Mesendoderm (in vitro differentiated cells): Measurements from ENCODE around the gene DMPK.
A peak's percentile ranks its signal among the peaks of the same experiment; 100 is the strongest.

Source experiments
- DNase-seq: peaks from one replicate; pipeline ENCODE4 v3.0.0; 2013
- H2AK5ac ChIP-seq: 2 replicates; pipeline ENCODE4 v1.6.1; 2013; ENCODE audit warnings: low read length, inconsistent platforms
- H2BK120ac ChIP-seq: 2 replicates; pipeline ENCODE4 v1.6.1; 2013; ENCODE audit warnings: low read depth, mild to moderate bottlenecking, low read length, moderate library complexity, mixed read lengths
- H2BK15ac ChIP-seq: replicated peaks from 2 replicates; pipeline ENCODE4 v1.6.1; 2013; ENCODE audit warnings: low read depth, mild to moderate bottlenecking, moderate library complexity
- H2BK5ac ChIP-seq: 2 replicates; pipeline ENCODE4 v1.6.1; 2013; ENCODE audit warnings: low read length, inconsistent platforms
- H3K18ac ChIP-seq: 2 replicates; pipeline ENCODE4 v1.6.1; 2013; ENCODE audit warnings: mild to moderate bottlenecking, low read length, mixed read lengths
- H3K23ac ChIP-seq: one replicate; pipeline ENCODE4 v1.6.1; 2013; ENCODE audit warnings: low read length
- H3K27ac ChIP-seq: 2 replicates; pipeline ENCODE4 v1.5.1; 2013; ENCODE audit warnings: low read depth, mild to moderate bottlenecking, inconsistent platforms, low read length, moderate library complexity
- H3K27me3 ChIP-seq: 2 replicates; pipeline ENCODE4 v1.6.1; 2013; ENCODE audit warnings: low read length, control low read depth, mild to moderate bottlenecking, inconsistent platforms; ENCODE audit not compliant: insufficient read depth, poor library complexity
- H3K36me3 ChIP-seq: 2 replicates; pipeline ENCODE4 v1.6.1; 2013; ENCODE audit warnings: low read length, inconsistent platforms; ENCODE audit not compliant: control insufficient read depth, insufficient read depth
- H3K4ac ChIP-seq: one replicate; pipeline ENCODE4 v1.6.1; 2013; ENCODE audit warnings: low read depth, mild to moderate bottlenecking, low read length, moderate library complexity
- H3K4me1 ChIP-seq: 2 replicates; pipeline ENCODE4 v1.6.1; 2013; ENCODE audit warnings: low read depth, low read length, inconsistent platforms; ENCODE audit not compliant: control insufficient read depth
- H3K4me2 ChIP-seq: 2 replicates; pipeline ENCODE4 v1.6.1; 2013; ENCODE audit warnings: low read length
- H3K4me3 ChIP-seq: 2 replicates; pipeline ENCODE4 v1.5.1; 2013; ENCODE audit warnings: mild to moderate bottlenecking, low read length
- H3K56ac ChIP-seq: one replicate; pipeline ENCODE4 v1.6.1; 2013; ENCODE audit warnings: low read length
- H3K79me1 ChIP-seq: 2 replicates; pipeline ENCODE4 v1.6.1; 2013; ENCODE audit warnings: low read length, inconsistent platforms
- H3K79me2 ChIP-seq: 2 replicates; pipeline ENCODE4 v1.6.1; 2013; ENCODE audit warnings: mild to moderate bottlenecking, low read length; ENCODE audit not compliant: control insufficient read depth, insufficient read depth
- H3K9ac ChIP-seq: 2 replicates; pipeline ENCODE4 v1.6.1; 2013; ENCODE audit warnings: low read length, inconsistent platforms
- H4K5ac ChIP-seq: one replicate; pipeline ENCODE4 v1.6.1; 2013; ENCODE audit warnings: low read length
- H4K8ac ChIP-seq: one replicate; pipeline ENCODE4 v1.6.1; 2013; ENCODE audit warnings: low read depth, mild to moderate bottlenecking, control low read depth, low read length, moderate library complexity
- WGBS: extraction: QIAGEN DNeasy Blood & Tissue Kit; methylation state at CpG from one replicate; pipeline ENCODE4 v1.1.7; 2013; ENCODE audit warnings: low lambda C conversion rate, missing lambda C conversion rate; ENCODE audit not compliant: insufficient coverage; ENCODE audit errors: extremely low coverage; 5-methylcytosine and 5-hydroxymethylcytosine counted together

Gene DMPK

DNA sequence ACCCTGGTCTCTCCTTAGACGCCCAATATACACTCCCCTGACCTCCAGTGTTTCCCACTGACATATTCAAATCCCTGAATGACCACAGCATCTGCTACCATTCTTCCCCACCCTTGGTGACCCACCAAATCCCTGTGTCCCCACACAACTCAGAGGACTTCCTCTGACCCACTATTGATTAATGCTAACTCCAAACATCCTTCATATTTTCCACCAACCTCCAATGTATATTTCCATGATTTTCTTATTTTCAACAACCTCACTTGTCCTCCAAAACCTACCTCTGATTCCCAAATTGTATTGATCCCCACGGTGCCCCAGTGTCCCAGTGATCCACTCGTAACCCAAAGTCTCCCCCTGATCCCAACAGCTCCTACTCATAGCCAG lies 10.9 kb upstream of the DMPK start:
- Histone ChIP-seq H3K4me1 (peaks cover 3% of the 10 kb centered on the region), H3K18ac (no peak overlapping the region), H3K79me1 (peaks cover 15% of the 10 kb centered on the region), H3K56ac (no peak overlapping the region), H2BK5ac (no peak overlapping the region), H4K8ac (no peak overlapping the region), H3K4me2 (no peak overlapping the region), H2BK120ac (no peak overlapping the region), H3K4ac (no peak overlapping the region), H4K5ac (no peak overlapping the region), H3K79me2 (peaks cover 6% of the 10 kb centered on the region), H2BK15ac (no peak overlapping the region), H3K23ac (no peak overlapping the region), H3K4me3 (no peak overlapping the region), H3K9ac (no peak overlapping the region), H3K27me3 (no peaks in the 10 kb centered on the region), H3K36me3 (peaks cover 11% of the 10 kb centered on the region), H3K27ac (no peak overlapping the region), H2AK5ac (no peak overlapping the region)
- no peak for DNase-seq
- WGBS, result no CpG with 5 or more reads among the region's 3 CpGs

DNA sequence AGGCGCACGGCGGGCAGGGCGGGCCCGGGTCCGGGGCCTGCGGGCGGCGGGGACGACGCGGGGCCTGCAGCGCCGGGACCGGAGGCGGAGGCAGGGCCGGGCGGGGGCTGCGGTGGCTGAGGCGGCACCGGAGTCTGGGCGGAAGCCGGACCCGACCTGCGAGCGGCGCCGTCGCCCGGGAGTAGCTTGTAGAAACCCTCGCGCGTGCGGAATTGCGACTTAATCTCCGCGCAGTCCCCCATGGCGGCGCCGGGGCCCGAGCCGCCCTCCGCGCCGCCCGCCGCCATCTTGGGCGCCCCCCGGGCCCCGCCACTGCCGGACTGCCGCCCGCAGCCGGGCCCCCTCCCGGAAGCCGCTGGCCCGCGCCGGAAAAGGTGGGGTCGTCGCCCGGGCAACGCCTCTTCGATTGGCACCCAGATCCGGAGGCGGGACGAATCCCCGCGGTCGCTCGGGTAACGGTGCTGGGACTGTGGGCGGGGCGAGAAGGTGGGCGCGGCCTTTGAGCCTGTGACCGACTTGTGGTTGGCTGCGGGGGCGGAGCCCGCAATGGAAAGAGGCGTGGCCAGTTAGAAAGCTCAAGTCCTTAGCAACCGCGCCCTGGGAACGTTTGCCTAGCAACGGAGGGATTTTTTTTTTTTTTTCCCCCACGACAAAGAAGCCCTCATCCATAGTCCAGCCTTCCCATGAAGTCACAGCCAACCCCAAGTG lies 10.3 kb upstream of the DMPK start, which contains the start of gene DMWD:
Gene DMWD, minus strand, starts transcription at position 376 of the 708 bp plus-strand sequence. Its CDS starts 89 bp downstream, at position 287.
- no peak within 1 kb of the TSS for H4K5ac ChIP-seq
- H3K27ac ChIP-seq, result peak within 1 kb of the TSS; percentile 66
- peak; percentile 99 for DNase-seq
- peaks cover 13% of the 10 kb centered on the region for H3K36me3 ChIP-seq
- H3K56ac ChIP-seq, result peak within 1 kb of the TSS; percentile 98
- H3K18ac ChIP-seq, result peak within 1 kb of the TSS; percentile 77
- WGBS, result no CpG with 5 or more reads among the region's 86 CpGs
- H2BK120ac ChIP-seq, result peak within 1 kb of the TSS; percentile 34
- peak within 1 kb of the TSS; percentile 94 for H3K4me3 ChIP-seq
- no peak within 1 kb of the TSS for H2BK5ac ChIP-seq
- peak within 1 kb of the TSS; percentile 85 for H3K4me2 ChIP-seq
- peaks cover 3% of the 10 kb centered on the region for H3K4me1 ChIP-seq
- peak within 1 kb of the TSS; percentile 51 for H2AK5ac ChIP-seq
- no peak within 1 kb of the TSS for H2BK15ac ChIP-seq
- H3K9ac ChIP-seq, result peak within 1 kb of the TSS; percentile 93
- peaks cover 15% of the 10 kb centered on the region for H3K79me1 ChIP-seq
- H3K79me2 ChIP-seq, result peaks cover 6% of the 10 kb centered on the region
- no peak within 1 kb of the TSS for H3K23ac ChIP-seq
- H3K4ac ChIP-seq, result peak within 1 kb of the TSS; percentile 93
- H4K8ac ChIP-seq, result peak within 1 kb of the TSS; percentile 100
- H3K27me3 ChIP-seq, result no peaks in the 10 kb centered on the region

- H3K18ac ChIP-seq, result peak overlapping the region; percentile 77
Measured at GRCh38 chr19:45791744-45792469, 9.6 kb upstream of the DMPK start.

GRCh38 chr19:45790942-45791341 lies 8.7 kb upstream of the DMPK start:
- H3K23ac ChIP-seq, result no peak overlapping the region
- H3K4me2 ChIP-seq, result no peak overlapping the region
- no peak overlapping the region for H3K4me3 ChIP-seq
- peaks cover 6% of the 10 kb centered on the region for H3K79me2 ChIP-seq
- H2BK15ac ChIP-seq, result no peak overlapping the region
- no peak overlapping the region for H3K27ac ChIP-seq
- no peak overlapping the region for H2BK120ac ChIP-seq
- H2BK5ac ChIP-seq, result no peak overlapping the region
- no peak overlapping the region for H2AK5ac ChIP-seq
- no peak for DNase-seq
- H3K27me3 ChIP-seq, result no peaks in the 10 kb centered on the region
- no peak overlapping the region for H3K4ac ChIP-seq
- no peak overlapping the region for H3K18ac ChIP-seq
- peaks cover 18% of the 10 kb centered on the region for H3K36me3 ChIP-seq
- H4K8ac ChIP-seq, result no peak overlapping the region
- no CpG with 5 or more reads among the region's 8 CpGs for WGBS
- H3K56ac ChIP-seq, result no peak overlapping the region
- H3K79me1 ChIP-seq, result peaks cover 15% of the 10 kb centered on the region
- H3K4me1 ChIP-seq, result peaks cover 3% of the 10 kb centered on the region
- no peak overlapping the region for H3K9ac ChIP-seq
- H4K5ac ChIP-seq, result no peak overlapping the region

More at GRCh38 chr19:45791744-45792469, 9.6 kb upstream of the DMPK start:
- H3K27ac ChIP-seq, result peak overlapping the region; percentile 66
- no CpG with 5 or more reads among the region's 31 CpGs for WGBS
- no peak overlapping the region for H3K23ac ChIP-seq
- H3K4me2 ChIP-seq, result peak overlapping the region; percentile 85
- peaks cover 16% of the 10 kb centered on the region for H3K36me3 ChIP-seq
- H3K9ac ChIP-seq, result peak overlapping the region; percentile 93
- no peak for DNase-seq
- peak overlapping the region; percentile 98 for H3K56ac ChIP-seq
- peak overlapping the region; percentile 94 for H3K4me3 ChIP-seq
- H3K79me2 ChIP-seq, result peaks cover 6% of the 10 kb centered on the region
- H2BK120ac ChIP-seq, result peak overlapping the region; percentile 34
- no peak overlapping the region for H4K5ac ChIP-seq
- no peak overlapping the region for H2BK5ac ChIP-seq
- peaks cover 15% of the 10 kb centered on the region for H3K79me1 ChIP-seq
- H3K4ac ChIP-seq, result peak overlapping the region; percentile 93
- peak overlapping the region; percentile 100 for H4K8ac ChIP-seq
- peak overlapping the region; percentile 51 for H2AK5ac ChIP-seq
- no peak overlapping the region for H2BK15ac ChIP-seq
- H3K27me3 ChIP-seq, result no peaks in the 10 kb centered on the region
- peaks cover 3% of the 10 kb centered on the region for H3K4me1 ChIP-seq

- Histone ChIP-seq H3K18ac (no peak overlapping the region), H3K4me1 (peaks cover 3% of the 10 kb centered on the region), H3K79me2 (peaks cover 6% of the 10 kb centered on the region), H3K56ac (no peak overlapping the region), H2BK120ac (no peak overlapping the region), H3K27me3 (no peaks in the 10 kb centered on the region), H2BK5ac (no peak overlapping the region), H3K4me3 (no peak overlapping the region), H3K27ac (no peak overlapping the region), H3K36me3 (peaks cover 18% of the 10 kb centered on the region), H3K4ac (no peak overlapping the region), H3K23ac (no peak overlapping the region), H4K8ac (no peak overlapping the region), H4K5ac (no peak overlapping the region), H2BK15ac (no peak overlapping the region), H2AK5ac (no peak overlapping the region), H3K79me1 (peaks cover 15% of the 10 kb centered on the region), H3K9ac (no peak overlapping the region), H3K4me2 (no peak overlapping the region)
- WGBS, result no CpG with 5 or more reads among the region's 15 CpGs
- DNase-seq, result no peak
Measured at GRCh38 chr19:45789035-45789786, 6.9 kb upstream of the DMPK start.
